Panc1 (cell line): ENCODE results near the gene ENDOV. TPM values are rescaled to one million over a fixed set of nuclear protein-coding genes. Genes with fewer than 3 reads are reported as not detected.

Experiments used
- ATAC-seq: fragments of 200-7000 bp; cut with Tn5 transposase; 2 replicates; pipeline ENCODE4 v1.9.1; 2020; ENCODE audit warnings: mild to moderate bottlenecking, moderate library complexity
- BruUV-seq: library from RNA; stranded (reverse); fragments of 400-500 nt; replicated peaks from 2 replicates; lab custom pipeline; 2021; lab: Mats Ljungman, UMichigan
- CTCF ChIA-PET: fragments of 300-600 bp; sonication (Branson Sonifier 250); formaldehyde crosslinking; loops from one replicate; lab custom pipeline; 2022; ENCODE audit warnings: antibody characterized with exemption; lab: Charles Lee
- POLR2A ChIA-PET: fragments of 300-600 bp; sonication (Branson Sonifier 250); formaldehyde crosslinking; loops from one replicate; lab custom pipeline; 2022; ENCODE audit warnings: antibody characterized with exemption; lab: Charles Lee
- DNase-seq: peaks from one replicate; pipeline ENCODE4 v3.0.0-alpha.2; 2010; ENCODE audit warnings: low read depth, low spot score
- H3K27ac ChIP-seq: 2 replicates; pipeline ENCODE4 v1.5.1; 2011; ENCODE audit warnings: mild to moderate bottlenecking, low read length, inconsistent platforms
- H3K27me3 ChIP-seq: fragments of 200-500 bp; sonication (Bioruptor generic); 2 replicates; pipeline ENCODE4 v1.6.0; 2014; ENCODE audit warnings: low read length, inconsistent platforms; ENCODE audit not compliant: control insufficient read depth, insufficient read depth
- H3K36me3 ChIP-seq: fragments of 200-500 bp; sonication (Bioruptor generic); 2 replicates; pipeline ENCODE4 v1.5.1; 2014; ENCODE audit warnings: inconsistent platforms, mild to moderate bottlenecking, low read length, moderate library complexity; ENCODE audit not compliant: control insufficient read depth, insufficient read depth
- H3K4me1 ChIP-seq: 2 replicates; pipeline ENCODE4 v1.5.1; 2011; ENCODE audit warnings: inconsistent platforms, mild to moderate bottlenecking, low read length, moderate library complexity; ENCODE audit not compliant: control insufficient read depth, insufficient read depth
- H3K4me3 ChIP-seq, 2 experiments: 2 replicates each; pipeline ENCODE4 v1.5.1; 2011 to 2012; ENCODE audit warnings: low read depth in 2 of 2, low read length in 2 of 2, mild to moderate bottlenecking in 2 of 2, inconsistent platforms in 1 of 2, moderate library complexity in 1 of 2
- H3K9me3 ChIP-seq: fragments of 200-500 bp; sonication (Bioruptor generic); 2 replicates; pipeline ENCODE4 v1.5.1; 2014; ENCODE audit warnings: low read depth, mild to moderate bottlenecking, inconsistent platforms, low read length, moderate library complexity; ENCODE audit not compliant: control insufficient read depth, insufficient read depth
- CTCF ChIP-seq: fragments of 450-650 bp; IDR thresholded peaks from 2 replicates; pipeline ENCODE4 v1.5.1; 2017; ENCODE audit warnings: mild to moderate bottlenecking
- POLR2AphosphoS5 ChIP-seq: IDR thresholded peaks from 2 replicates; pipeline ENCODE4 v1.6.1; 2012; ENCODE audit warnings: mild to moderate bottlenecking, low read depth, low read length, moderate library complexity
- SIN3A ChIP-seq: IDR thresholded peaks from 2 replicates; pipeline ENCODE4 v1.6.1; 2012; ENCODE audit warnings: low read depth, mild to moderate bottlenecking, low read length, moderate library complexity, borderline replicate concordance; ENCODE audit not compliant: insufficient read depth
- TCF7L2 ChIP-seq: IDR thresholded peaks from 2 replicates; pipeline ENCODE4 v1.6.1; 2011; ENCODE audit warnings: mild to moderate bottlenecking, low read depth, low read length, inconsistent platforms
- in situ Hi-C: cut with HindIII; loops from 2 replicates; pipeline ENCODE4 v1.10.0; 2016; ENCODE audit warnings: low sequenced_read_pairs, low pct_unique_long_range_greater_than_20kb
- intact Hi-C: fragments of 100-400 bp; cut with micrococcal nuclease; formaldehyde crosslinking; loops from one replicate; pipeline ENCODE4 v1.10.0; 2022; ENCODE audit not compliant: unreplicated experiment
- total RNA-seq: library from RNA; stranded (reverse); gene quantifications from one replicate; pipeline ENCODE4 v1.2.1, GENCODE V29; 2021; ENCODE audit not compliant: unreplicated experiment
- TF ChIP-seq, protein P1 (sequence below), 2 experiments: IDR thresholded peaks; 2 replicates each; pipeline ENCODE4 v1.6.1; 2011 to 2012; ENCODE audit warnings: low read depth in 2 of 2, control low read depth in 1 of 2, low read length in 1 of 2, mild to moderate bottlenecking in 1 of 2, moderate library complexity in 1 of 2; ENCODE audit not compliant: insufficient read depth in 1 of 2

ENDOV gene
- total RNA-seq, 1 experiment from 2014 or later = 37.1 TPM

DNA sequence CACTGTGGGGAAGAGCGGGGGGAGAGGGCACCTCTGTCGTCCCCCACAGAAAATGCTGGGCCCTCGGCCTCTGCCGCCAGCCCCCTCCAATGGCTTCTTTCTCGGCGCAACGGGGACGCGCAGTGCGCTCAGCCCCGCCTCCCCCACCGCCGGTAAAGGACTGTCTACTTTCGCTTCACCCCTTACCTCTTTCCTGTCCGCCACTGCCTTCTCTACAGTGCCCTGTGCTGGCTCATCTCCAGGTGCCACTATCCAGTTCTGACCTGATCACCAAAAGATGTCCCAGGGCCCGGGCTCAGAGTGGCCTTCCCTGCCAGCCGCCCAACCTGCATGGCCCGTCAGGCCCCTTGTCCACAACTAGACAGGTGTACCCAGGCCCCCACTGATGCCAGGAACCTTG is 7.3 kb downstream of the ENDOV start:
- Histone ChIP-seq H3K36me3 (no peaks in the 10 kb centered on the region), H3K4me1 (no peaks in the 10 kb centered on the region), H3K9me3 (no peaks in the 10 kb centered on the region), H3K4me3 (no peak overlapping the region), H3K27ac (no peak overlapping the region), H3K27me3 (no peaks in the 10 kb centered on the region)
- in situ Hi-C loops = no loop called here
- DNase-seq = no peak
- TF ChIP-seq SIN3A = no peak
- TF ChIP-seq, protein P1, sequence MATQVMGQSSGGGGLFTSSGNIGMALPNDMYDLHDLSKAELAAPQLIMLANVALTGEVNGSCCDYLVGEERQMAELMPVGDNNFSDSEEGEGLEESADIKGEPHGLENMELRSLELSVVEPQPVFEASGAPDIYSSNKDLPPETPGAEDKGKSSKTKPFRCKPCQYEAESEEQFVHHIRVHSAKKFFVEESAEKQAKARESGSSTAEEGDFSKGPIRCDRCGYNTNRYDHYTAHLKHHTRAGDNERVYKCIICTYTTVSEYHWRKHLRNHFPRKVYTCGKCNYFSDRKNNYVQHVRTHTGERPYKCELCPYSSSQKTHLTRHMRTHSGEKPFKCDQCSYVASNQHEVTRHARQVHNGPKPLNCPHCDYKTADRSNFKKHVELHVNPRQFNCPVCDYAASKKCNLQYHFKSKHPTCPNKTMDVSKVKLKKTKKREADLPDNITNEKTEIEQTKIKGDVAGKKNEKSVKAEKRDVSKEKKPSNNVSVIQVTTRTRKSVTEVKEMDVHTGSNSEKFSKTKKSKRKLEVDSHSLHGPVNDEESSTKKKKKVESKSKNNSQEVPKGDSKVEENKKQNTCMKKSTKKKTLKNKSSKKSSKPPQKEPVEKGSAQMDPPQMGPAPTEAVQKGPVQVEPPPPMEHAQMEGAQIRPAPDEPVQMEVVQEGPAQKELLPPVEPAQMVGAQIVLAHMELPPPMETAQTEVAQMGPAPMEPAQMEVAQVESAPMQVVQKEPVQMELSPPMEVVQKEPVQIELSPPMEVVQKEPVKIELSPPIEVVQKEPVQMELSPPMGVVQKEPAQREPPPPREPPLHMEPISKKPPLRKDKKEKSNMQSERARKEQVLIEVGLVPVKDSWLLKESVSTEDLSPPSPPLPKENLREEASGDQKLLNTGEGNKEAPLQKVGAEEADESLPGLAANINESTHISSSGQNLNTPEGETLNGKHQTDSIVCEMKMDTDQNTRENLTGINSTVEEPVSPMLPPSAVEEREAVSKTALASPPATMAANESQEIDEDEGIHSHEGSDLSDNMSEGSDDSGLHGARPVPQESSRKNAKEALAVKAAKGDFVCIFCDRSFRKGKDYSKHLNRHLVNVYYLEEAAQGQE (IDR thresholded peaks at IDR 0.05; ENCODE audit: insufficient read depth in 1 of 2, low read depth in 2 of 2, low read length in 1 of 2) = no peak
- TF ChIP-seq CTCF = no peak
- TF ChIP-seq POLR2AphosphoS5 = no peak
- TF ChIP-seq TCF7L2 = no peak
- BruUV-seq = no TSS peak
- ChIA-PET CTCF (interaction anchor here (0.6 kb wide), 1 partner anchor 788 kb away, joined by 5 read pairs; no protein-coding TSS in a partner anchor), POLR2A (no interaction called here)
- no peak for ATAC-seq
- intact Hi-C loops = no loop called here

- Histone ChIP-seq H3K27ac (no peak overlapping the region), H3K4me3 (no peak overlapping the region), H3K27me3 (no peaks in the 10 kb centered on the region), H3K36me3 (no peaks in the 10 kb centered on the region), H3K9me3 (no peaks in the 10 kb centered on the region), H3K4me1 (no peaks in the 10 kb centered on the region)
- ChIA-PET POLR2A (no interaction called here), CTCF (interaction anchor here (0.7 kb wide), 1 partner anchor 94 kb away, joined by 3 read pairs; no protein-coding TSS in a partner anchor)
- TF ChIP-seq TCF7L2 (no peak), POLR2AphosphoS5 (no peak), CTCF (no peak), SIN3A (no peak)
- TF ChIP-seq, protein P1 (IDR thresholded peaks at IDR 0.05; ENCODE audit: insufficient read depth in 1 of 2, low read depth in 2 of 2, low read length in 1 of 2) = no peak
- in situ Hi-C loops (no loop called here), intact Hi-C loops (no loop called here)
- BruUV-seq = no TSS peak
- ATAC-seq (no peak), DNase-seq (no peak)
Measured at GRCh38 chr17:80422981-80423380, 8.0 kb downstream of the ENDOV start.
